Measurements from ENCODE around the gene ANTXRL.

GRCh38 chr10:46312953-46313352 lies 26.2 kb downstream of the ANTXRL start:
- TF ChIP-seq CTCF (IDR thresholded peaks at IDR 0.05) (no peak), POLR2AphosphoS5 (IDR thresholded peaks at IDR 0.05) (no peak), POLR2A (IDR thresholded peaks at IDR 0.05) (no peak)
